GM18517 (cell line): ENCODE measurements around the gene THEMIS.

Experiments
- ATAC-seq: cut with Tn5 transposase; IDR thresholded peaks from one replicate; pipeline ENCODE4 v1.9.1; 2021; ENCODE audit warnings: mild to moderate bottlenecking, moderate library complexity; ENCODE audit not compliant: unreplicated experiment

The THEMIS gene

GRCh38 chr6:127917766-127918165, 16.9 kb upstream of the THEMIS start:
- ATAC-seq, result no peak

GRCh38 chr6:127914240-127914639, 13.4 kb upstream of the THEMIS start:
- ATAC-seq, result no peak

GRCh38 chr6:127912914-127913313, 12.1 kb upstream of the THEMIS start:
- no peak for ATAC-seq

GRCh38 chr6:127907960-127908640, 7.2 kb upstream of the THEMIS start:
- ATAC-seq, result peak; percentile 80

- ATAC-seq, result no peak
These were observed 3.3 kb upstream of the THEMIS start for GRCh38 chr6:127904160-127904559.

GRCh38 chr6:127902933-127903332, 2.1 kb upstream of the THEMIS start:
- ATAC-seq, result no peak

- ATAC-seq, result no peak
These were observed 3.4 kb downstream of the THEMIS start for GRCh38 chr6:127897484-127897883.

- ATAC-seq, result no peak
These were observed 6.8 kb downstream of the THEMIS start for GRCh38 chr6:127894051-127894450.

- no peak for ATAC-seq
These were observed 7.3 kb downstream of the THEMIS start for GRCh38 chr6:127893541-127893940.

- ATAC-seq, result no peak
These were observed 9.0 kb downstream of the THEMIS start for GRCh38 chr6:127891731-127892326.

- no peak for ATAC-seq
These were observed 14.3 kb downstream of the THEMIS start for GRCh38 chr6:127886603-127887002.

GRCh38 chr6:127884134-127884533, 16.7 kb downstream of the THEMIS start:
- ATAC-seq, result no peak

GRCh38 chr6:127881949-127882348, 18.9 kb downstream of the THEMIS start:
- ATAC-seq, result peak; percentile 56

GRCh38 chr6:127880429-127880828, 20.4 kb downstream of the THEMIS start:
- no peak for ATAC-seq

- no peak for ATAC-seq
These were observed 21.2 kb downstream of the THEMIS start for GRCh38 chr6:127879685-127880084.

- no peak for ATAC-seq
These were observed 22.7 kb downstream of the THEMIS start for GRCh38 chr6:127878115-127878514.

GRCh38 chr6:127877231-127877630, 23.6 kb downstream of the THEMIS start:
- ATAC-seq, result peak; percentile 51

GRCh38 chr6:127869772-127870404, 31.0 kb downstream of the THEMIS start:
- no peak for ATAC-seq

- no peak for ATAC-seq
These were observed 31.7 kb downstream of the THEMIS start for GRCh38 chr6:127869183-127869582.

- ATAC-seq, result no peak
These were observed 32.5 kb downstream of the THEMIS start for GRCh38 chr6:127868338-127868737.

- ATAC-seq, result no peak
These were observed 34.1 kb downstream of the THEMIS start for GRCh38 chr6:127866766-127867165.

GRCh38 chr6:127865108-127865507, 35.8 kb downstream of the THEMIS start:
- no peak for ATAC-seq
